GM12892 (cell line): ENCODE measurements around the gene ESR1.

Source experiments
- POLR2A ChIP-seq: IDR thresholded peaks from 2 replicates; pipeline ENCODE4 v1.6.1; 2011; ENCODE audit warnings: low read depth, low read length, control low read depth
- POLR2AphosphoS5 ChIP-seq: IDR thresholded peaks from 2 replicates; pipeline ENCODE4 v1.6.1; 2011; ENCODE audit warnings: low read depth, low read length, control low read depth
- TAF1 ChIP-seq: IDR thresholded peaks from 2 replicates; pipeline ENCODE4 v1.6.1; 2011; ENCODE audit warnings: low read depth, mild to moderate bottlenecking, control low read depth, low read length, borderline replicate concordance

- TF ChIP-seq POLR2A: no peak
- TF ChIP-seq POLR2AphosphoS5: no peak
- TF ChIP-seq TAF1: no peak
Observed at GRCh38 chr6:151905072-151905471, 97.6 kb downstream of the ESR1 start.
